Measurements from ENCODE around the gene TBC1D10B. TPM values are rescaled to one million over a fixed set of nuclear protein-coding genes. Genes with fewer than 3 reads are reported as not detected.
A peak's percentile ranks its signal among the peaks of the same experiment; 100 is the strongest.

Gene TBC1D10B
- total and polyA plus RNA-seq, 9 of the 15 experiments (the other 6 are each of a cell fraction or from before 2014, with no cell fraction given): 2.2 to 55.4 (median 17.5) TPM

DNA sequence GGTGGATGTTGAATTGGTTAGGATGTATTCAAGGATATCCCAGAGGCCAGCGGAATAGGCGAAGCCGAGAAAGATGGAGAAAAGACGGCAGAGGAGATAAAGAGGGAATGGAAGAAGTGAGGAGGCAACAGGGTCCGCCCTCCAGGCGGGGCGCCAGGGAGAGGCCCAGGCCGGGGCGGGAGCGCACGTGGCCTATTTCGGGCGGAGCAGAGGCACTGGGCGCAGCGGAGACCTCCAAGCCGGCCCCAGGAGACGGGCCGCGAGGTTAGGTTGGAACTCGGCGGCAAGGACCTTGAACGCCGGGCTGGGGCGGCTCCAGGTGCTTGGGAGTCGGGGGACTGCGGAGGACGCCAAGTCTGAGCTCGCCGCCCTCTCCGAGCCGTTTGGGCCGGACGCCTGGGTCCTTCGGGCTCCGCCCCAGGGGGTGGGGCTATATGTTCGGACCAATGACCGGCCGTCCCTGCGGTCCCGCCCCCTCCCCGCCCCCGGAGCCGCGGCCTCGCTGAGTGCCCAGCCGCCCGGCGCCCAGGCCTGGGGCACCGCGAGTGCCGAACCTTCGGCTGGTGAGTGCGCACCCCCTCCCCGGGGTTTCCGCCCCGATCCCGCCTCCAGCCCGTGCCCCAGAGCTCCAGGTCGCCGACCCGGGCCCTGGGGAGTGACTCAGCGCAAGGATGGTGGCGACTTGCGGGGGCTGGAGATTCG lies 37.0 kb upstream of the TBC1D10B start, which contains the start of gene ZNF771 (continued):
- TF ChIP-seq ZNF583 (CRISPR knock-in tag; IDR thresholded peaks at IDR 0.05): no peak
- TF ChIP-seq OTX1 (CRISPR knock-in tag; IDR thresholded peaks at IDR 0.05): no peak
- 0 out of 2 replicates have a peak, but pooled peaks have one; percentile 33 for TF ChIP-seq NFRKB (IDR thresholded peaks at IDR 0.05; ENCODE audit: low read depth)
- TF ChIP-seq, protein P1, sequence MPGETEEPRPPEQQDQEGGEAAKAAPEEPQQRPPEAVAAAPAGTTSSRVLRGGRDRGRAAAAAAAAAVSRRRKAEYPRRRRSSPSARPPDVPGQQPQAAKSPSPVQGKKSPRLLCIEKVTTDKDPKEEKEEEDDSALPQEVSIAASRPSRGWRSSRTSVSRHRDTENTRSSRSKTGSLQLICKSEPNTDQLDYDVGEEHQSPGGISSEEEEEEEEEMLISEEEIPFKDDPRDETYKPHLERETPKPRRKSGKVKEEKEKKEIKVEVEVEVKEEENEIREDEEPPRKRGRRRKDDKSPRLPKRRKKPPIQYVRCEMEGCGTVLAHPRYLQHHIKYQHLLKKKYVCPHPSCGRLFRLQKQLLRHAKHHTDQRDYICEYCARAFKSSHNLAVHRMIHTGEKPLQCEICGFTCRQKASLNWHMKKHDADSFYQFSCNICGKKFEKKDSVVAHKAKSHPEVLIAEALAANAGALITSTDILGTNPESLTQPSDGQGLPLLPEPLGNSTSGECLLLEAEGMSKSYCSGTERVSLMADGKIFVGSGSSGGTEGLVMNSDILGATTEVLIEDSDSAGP (CRISPR knock-in tag; IDR thresholded peaks at IDR 0.05): no peak
- no peak for TF ChIP-seq ZZZ3 (IDR thresholded peaks at IDR 0.05)
- TF ChIP-seq BRCA1 (IDR thresholded peaks at IDR 0.05): no peak
- TF ChIP-seq BRCA1 (CRISPR knock-in tag; IDR thresholded peaks at IDR 0.05): no peak
- TF ChIP-seq SAFB (IDR thresholded peaks at IDR 0.05; ENCODE audit: borderline replicate concordance, low read depth, low read length): no peak
- no peak for TF ChIP-seq ZBTB40 (IDR thresholded peaks at IDR 0.05)
- no peak for TF ChIP-seq ZBTB40 (CRISPR knock-in tag; IDR thresholded peaks at IDR 0.05)
- no peak for TF ChIP-seq FUS (optimal IDR thresholded peaks at IDR 0.05; ENCODE audit: low read depth, low read length)
- no peak for TF ChIP-seq RFX7 (CRISPR knock-in tag; IDR thresholded peaks at IDR 0.05)
- no peak for TF ChIP-seq ZNF717 (CRISPR knock-in tag; IDR thresholded peaks at IDR 0.05)
- TF ChIP-seq RBM14 (IDR thresholded peaks at IDR 0.05; ENCODE audit: borderline replicate concordance, insufficient read depth, low read depth, low read length): no peak
- no peak for TF ChIP-seq MYNN (IDR thresholded peaks at IDR 0.05)
- no peak for TF ChIP-seq MYNN (CRISPR knock-in tag; IDR thresholded peaks at IDR 0.05)
- TF ChIP-seq PURB (CRISPR knock-in tag; IDR thresholded peaks at IDR 0.05; ENCODE audit: low read depth): no peak
- TF ChIP-seq POLR3G (IDR thresholded peaks at IDR 0.05; ENCODE audit: extremely low read depth, insufficient read length, insufficient replicate concordance): no peak
- TF ChIP-seq KDM2B (CRISPR knock-in tag; IDR thresholded peaks at IDR 0.05): no peak; the same call in 1 of the 2 replicates
- TF ChIP-seq SAP30 (IDR thresholded peaks at IDR 0.05; ENCODE audit: borderline replicate concordance, insufficient read depth, low read depth, low read length, poor library complexity, severe bottlenecking): peak; percentile 95

Data from K562 (cell line).